Testis (tissue), 3 donors: ENCODE data around the gene NCS1. TPM values are rescaled to one million over a fixed set of nuclear protein-coding genes. Genes with fewer than 3 reads are reported as not detected.
A peak's percentile ranks its signal among the peaks of the same experiment; 100 is the strongest.

Experiments
- DNase-seq: peaks from one replicate; pipeline ENCODE4 v3.0.0-alpha.2; 2019
- H3K27ac ChIP-seq, 2 donors: fragments of 200-600 bp; sonication (generic); one replicate each; pipeline ENCODE4 v1.5.1; 2019
- H3K27me3 ChIP-seq: fragments of 200-600 bp; sonication (generic); one replicate; pipeline ENCODE4 v1.5.1; 2019
- H3K36me3 ChIP-seq: fragments of 200-600 bp; sonication (generic); one replicate; pipeline ENCODE4 v1.5.1; 2017; ENCODE audit warnings: low read depth; ENCODE audit errors: missing control alignments
- H3K4me1 ChIP-seq: fragments of 200-600 bp; sonication (generic); one replicate; pipeline ENCODE4 v1.5.1; 2019
- H3K4me3 ChIP-seq, 2 donors: fragments of 200-600 bp; sonication (generic); one replicate each; pipeline ENCODE4 v1.5.1; 2017 to 2019
- H3K9me3 ChIP-seq: fragments of 200-600 bp; sonication (generic); one replicate; pipeline ENCODE4 v1.5.1; 2017
- POLR2A ChIP-seq: fragments of 450-650 bp; IDR thresholded peaks from one replicate; pipeline ENCODE4 v1.6.1; 2017; ENCODE audit warnings: antibody characterized with exemption, mild to moderate bottlenecking, moderate library complexity
- WGBS, 2 donors: methylation state at CpG; one replicate each; pipeline ENCODE4 v1.1.5; 2018; 5-methylcytosine and 5-hydroxymethylcytosine counted together
- intact Hi-C: fragments of 100-400 bp; cut with DNase I; formaldehyde crosslinking; loops from one replicate; pipeline ENCODE4 v1.15.1; 2023; ENCODE audit warnings: low total_unique reads
- polyA plus RNA-seq: library from polyadenylated mRNA; stranded (reverse); fragments of 350-450 nt; fragmentation: Illumina TruSeq; extraction: RNeasy Lipid Tissue Mini Kit (QIAGEN cat#74804); gene quantifications from one replicate; pipeline ENCODE4 v1.2.3, GENCODE V29; 2014; ENCODE audit warnings: low read depth, low replicate concordance; ENCODE audit not compliant: insufficient read depth
- total RNA-seq, 2 donors: library from RNA; depleted of rRNA; stranded (reverse); fragments of >200 nt; gene quantifications; one replicate each; pipeline ENCODE4 v1.2.3, GENCODE V29; 2016
- TF ChIP-seq, protein P1 (sequence below), 3 experiments: fragments of 450-650 bp in 2 of 3; fragments of 200-600 bp in 1 of 3; sonication (generic) in 1 of 3; IDR thresholded peaks; one replicate each; pipeline ENCODE4 v1.5.1; 2016 to 2019; ENCODE audit warnings: antibody characterized with exemption in 3 of 3, mild to moderate bottlenecking in 2 of 3, moderate library complexity in 1 of 3

Gene NCS1
- total and polyA plus RNA-seq, 3 donors from 2014 or later, result 5.2 to 13.0 (median 5.2) TPM

DNA sequence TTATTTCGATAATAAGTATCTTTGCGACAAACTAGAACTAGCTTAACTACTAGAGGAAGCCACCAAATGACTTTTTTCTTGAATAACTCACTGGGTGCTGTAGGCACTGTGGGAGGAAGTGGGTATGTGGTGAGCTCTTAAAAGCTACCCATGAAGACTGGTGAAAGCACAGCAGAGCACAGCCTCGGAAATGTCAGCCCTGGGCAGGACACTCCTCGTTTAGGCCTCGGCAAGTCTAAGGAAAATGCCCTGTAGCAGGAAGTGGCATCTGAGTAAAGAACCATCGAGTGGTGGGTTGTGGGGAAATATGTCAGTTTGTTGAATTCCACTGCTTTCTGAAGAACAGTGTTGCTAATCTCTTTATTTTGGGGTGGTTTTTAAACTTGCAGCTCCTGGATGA lies 44.0 kb upstream of the NCS1 start:
- WGBS, 2 donors, result 77 to 79% methylated on average over 6 of the region's 6 CpGs
- no peaks in the 10 kb centered on the region for H3K9me3 ChIP-seq
- intact Hi-C loops, result no loop called here
- TF ChIP-seq, protein P1, sequence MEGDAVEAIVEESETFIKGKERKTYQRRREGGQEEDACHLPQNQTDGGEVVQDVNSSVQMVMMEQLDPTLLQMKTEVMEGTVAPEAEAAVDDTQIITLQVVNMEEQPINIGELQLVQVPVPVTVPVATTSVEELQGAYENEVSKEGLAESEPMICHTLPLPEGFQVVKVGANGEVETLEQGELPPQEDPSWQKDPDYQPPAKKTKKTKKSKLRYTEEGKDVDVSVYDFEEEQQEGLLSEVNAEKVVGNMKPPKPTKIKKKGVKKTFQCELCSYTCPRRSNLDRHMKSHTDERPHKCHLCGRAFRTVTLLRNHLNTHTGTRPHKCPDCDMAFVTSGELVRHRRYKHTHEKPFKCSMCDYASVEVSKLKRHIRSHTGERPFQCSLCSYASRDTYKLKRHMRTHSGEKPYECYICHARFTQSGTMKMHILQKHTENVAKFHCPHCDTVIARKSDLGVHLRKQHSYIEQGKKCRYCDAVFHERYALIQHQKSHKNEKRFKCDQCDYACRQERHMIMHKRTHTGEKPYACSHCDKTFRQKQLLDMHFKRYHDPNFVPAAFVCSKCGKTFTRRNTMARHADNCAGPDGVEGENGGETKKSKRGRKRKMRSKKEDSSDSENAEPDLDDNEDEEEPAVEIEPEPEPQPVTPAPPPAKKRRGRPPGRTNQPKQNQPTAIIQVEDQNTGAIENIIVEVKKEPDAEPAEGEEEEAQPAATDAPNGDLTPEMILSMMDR (IDR thresholded peaks at IDR 0.05), result no peak
- TF ChIP-seq POLR2A, result no peak
- H3K4me1 ChIP-seq, result no peaks in the 10 kb centered on the region
- peak overlapping the region; percentile 4 to 68 for H3K27ac ChIP-seq
- no peak overlapping the region for H3K4me3 ChIP-seq
- no peaks in the 10 kb centered on the region for H3K27me3 ChIP-seq
- no peaks in the 10 kb centered on the region for H3K36me3 ChIP-seq
- no peak for DNase-seq

- Histone ChIP-seq H3K4me1 (no peaks in the 10 kb centered on the region), H3K36me3 (no peaks in the 10 kb centered on the region), H3K4me3 (no peak overlapping the region), H3K27me3 (no peaks in the 10 kb centered on the region), H3K27ac (peak overlapping the region; percentile 4 to 68), H3K9me3 (no peaks in the 10 kb centered on the region)
- DNase-seq, result peak; percentile 61
- TF ChIP-seq, protein P1 (IDR thresholded peaks at IDR 0.05), result no peak
- TF ChIP-seq POLR2A, result no peak
- WGBS, 2 donors, result 72 to 73% methylated on average over 14 of the region's 14 CpGs
- intact Hi-C loops, result no loop called here
Observed at GRCh38 chr9:130128733-130129431, 43.3 kb upstream of the NCS1 start.

- peak overlapping the region in 1 of 2 donors; percentile 68 for H3K27ac ChIP-seq
- WGBS, 2 donors, result 88 to 89% methylated on average over 19 to 22 of the region's 22 CpGs
- no peaks in the 10 kb centered on the region for H3K4me1 ChIP-seq
- DNase-seq, result no peak
- H3K36me3 ChIP-seq, result no peaks in the 10 kb centered on the region
- H3K4me3 ChIP-seq, result no peak overlapping the region
- intact Hi-C loops, result no loop called here
- H3K9me3 ChIP-seq, result no peaks in the 10 kb centered on the region
- H3K27me3 ChIP-seq, result no peaks in the 10 kb centered on the region
- TF ChIP-seq POLR2A, result no peak
- TF ChIP-seq, protein P1 (IDR thresholded peaks at IDR 0.05), result no peak
Observed at GRCh38 chr9:130129432-130130061, 42.7 kb upstream of the NCS1 start.

DNA sequence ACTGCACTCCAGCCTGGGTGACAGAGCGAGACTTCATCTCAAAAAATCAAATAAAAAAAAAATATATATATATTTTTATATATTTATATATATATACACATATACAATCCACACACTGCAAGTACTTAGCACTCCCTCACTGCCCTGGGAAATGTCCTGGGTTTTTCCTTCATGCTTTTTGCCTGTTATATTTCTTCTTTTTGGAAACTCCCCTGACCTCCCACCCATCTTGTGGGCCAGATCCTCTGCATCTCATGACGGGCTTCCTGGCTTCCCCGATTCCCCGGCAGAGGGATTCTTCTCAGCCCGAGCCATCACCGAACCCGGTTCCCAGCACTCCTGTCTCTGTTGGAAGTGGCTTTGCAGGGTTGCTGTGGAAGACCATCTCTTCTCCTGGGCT lies 39.5 kb upstream of the NCS1 start:
- Histone ChIP-seq H3K36me3 (no peaks in the 10 kb centered on the region), H3K9me3 (no peaks in the 10 kb centered on the region), H3K4me3 (no peak overlapping the region), H3K27ac (no peak overlapping the region), H3K27me3 (no peaks in the 10 kb centered on the region), H3K4me1 (no peaks in the 10 kb centered on the region)
- DNase-seq, result no peak
- whole genome bisulfite sequencing, 2 donors, result 96% methylated on average over 7 of the region's 7 CpGs
- TF ChIP-seq, protein P1 (IDR thresholded peaks at IDR 0.05), result no peak
- no peak for TF ChIP-seq POLR2A
- intact Hi-C loops, result no loop called here
